Inflammatory macrophage treated with lipopolysaccharide for 4 hours (primary cell): Measurements from ENCODE around the gene RALGAPB.
A peak's percentile ranks its signal among the peaks of the same experiment; 100 is the strongest.
"Not testable (repeated sequence)": the region's sequence is repeated elsewhere in the genome, so short reads cannot be mapped to it uniquely, and the experiment has no call there.

Source experiments
- DNase-seq: peaks from one replicate; pipeline ENCODE4 v3.0.0-alpha.2; 2020

Gene RALGAPB

DNA sequence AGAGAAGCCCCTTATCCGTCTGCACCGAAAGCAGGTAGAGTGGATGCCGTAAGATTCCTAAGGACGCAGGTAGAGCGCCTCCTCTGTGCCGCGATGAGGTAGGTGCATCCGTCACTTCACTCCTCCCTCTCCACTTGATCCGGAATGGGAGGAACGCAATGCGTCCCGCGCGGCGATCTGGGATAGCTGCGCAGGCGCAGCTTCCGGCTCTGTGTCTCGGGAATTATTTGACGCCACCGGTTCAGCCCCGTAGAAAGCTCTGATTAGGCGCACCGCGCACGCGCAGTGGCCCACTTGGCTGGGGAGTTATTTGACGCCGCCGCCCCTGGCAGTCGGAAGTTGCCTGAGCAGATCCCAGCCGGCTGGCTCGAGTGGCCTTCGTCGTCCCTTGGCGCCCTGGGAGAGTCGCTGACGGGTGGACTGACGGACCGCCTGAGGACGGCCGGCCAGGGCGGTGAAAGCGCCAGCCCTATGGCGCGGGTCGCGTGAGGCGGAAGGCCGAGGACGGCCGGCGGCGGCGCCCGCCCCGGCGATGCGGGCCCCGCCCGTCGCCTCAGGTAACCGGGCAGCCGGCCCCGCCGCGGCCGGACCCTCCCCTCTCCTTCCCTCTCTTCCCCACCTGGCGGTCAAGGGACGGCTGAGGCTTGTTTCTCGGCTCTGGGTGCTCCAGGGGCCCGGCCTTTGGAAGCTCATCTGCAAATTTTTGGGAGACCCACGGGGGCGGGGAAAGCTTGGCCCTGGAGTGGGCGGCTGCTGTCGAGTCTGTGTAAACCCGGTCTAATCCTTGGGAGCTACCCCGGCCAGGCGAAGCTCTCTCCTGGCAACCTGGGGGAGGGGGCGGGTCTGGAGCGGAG, at the start of gene RALGAPB:
Gene RALGAPB, plus strand, starts transcription at position 331 of the 854 bp plus-strand sequence. CDS start 15,590 bp downstream, outside the sequence.
- peak; percentile 99 for DNase-seq

DNA sequence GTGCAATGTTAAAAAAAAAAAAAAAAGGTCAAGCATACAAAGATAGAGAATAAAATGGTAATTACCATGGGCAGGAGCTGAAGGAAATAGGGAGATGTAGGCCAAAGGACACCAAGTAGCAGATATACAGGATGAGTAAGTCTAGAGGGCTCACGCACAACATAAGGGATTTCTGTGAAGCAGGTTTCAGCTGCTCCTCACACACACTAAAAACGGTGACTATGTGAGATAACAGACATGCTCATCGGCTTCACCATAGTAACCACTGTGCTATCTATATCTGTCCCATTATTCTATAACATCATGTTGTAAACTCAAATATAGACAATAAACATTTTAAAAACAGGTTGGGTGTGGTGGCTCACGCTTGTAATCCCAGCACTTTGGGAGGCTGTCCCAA, 49.1 kb upstream of the RALGAPB start:
- DNase-seq, result no peak

DNA sequence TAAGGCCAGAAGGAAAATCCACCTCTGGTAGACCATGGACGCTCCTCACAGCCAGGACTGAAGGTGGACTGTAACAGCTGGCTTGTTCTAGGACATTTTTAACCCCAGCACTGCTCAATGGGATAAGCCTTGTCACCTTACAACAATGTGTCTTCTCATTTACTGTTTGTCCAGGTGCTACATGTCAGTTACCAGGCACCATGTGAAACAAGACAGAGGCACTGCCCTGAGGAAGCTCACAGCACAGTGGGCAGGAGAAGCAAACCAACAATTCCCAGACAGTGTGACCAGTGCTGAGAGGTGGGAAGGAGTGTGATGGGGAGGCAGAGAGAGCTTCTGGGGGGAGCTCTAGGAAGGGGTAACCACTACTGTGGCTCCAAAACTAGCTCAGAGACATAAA, 48.2 kb upstream of the RALGAPB start:
- no peak for DNase-seq

DNA sequence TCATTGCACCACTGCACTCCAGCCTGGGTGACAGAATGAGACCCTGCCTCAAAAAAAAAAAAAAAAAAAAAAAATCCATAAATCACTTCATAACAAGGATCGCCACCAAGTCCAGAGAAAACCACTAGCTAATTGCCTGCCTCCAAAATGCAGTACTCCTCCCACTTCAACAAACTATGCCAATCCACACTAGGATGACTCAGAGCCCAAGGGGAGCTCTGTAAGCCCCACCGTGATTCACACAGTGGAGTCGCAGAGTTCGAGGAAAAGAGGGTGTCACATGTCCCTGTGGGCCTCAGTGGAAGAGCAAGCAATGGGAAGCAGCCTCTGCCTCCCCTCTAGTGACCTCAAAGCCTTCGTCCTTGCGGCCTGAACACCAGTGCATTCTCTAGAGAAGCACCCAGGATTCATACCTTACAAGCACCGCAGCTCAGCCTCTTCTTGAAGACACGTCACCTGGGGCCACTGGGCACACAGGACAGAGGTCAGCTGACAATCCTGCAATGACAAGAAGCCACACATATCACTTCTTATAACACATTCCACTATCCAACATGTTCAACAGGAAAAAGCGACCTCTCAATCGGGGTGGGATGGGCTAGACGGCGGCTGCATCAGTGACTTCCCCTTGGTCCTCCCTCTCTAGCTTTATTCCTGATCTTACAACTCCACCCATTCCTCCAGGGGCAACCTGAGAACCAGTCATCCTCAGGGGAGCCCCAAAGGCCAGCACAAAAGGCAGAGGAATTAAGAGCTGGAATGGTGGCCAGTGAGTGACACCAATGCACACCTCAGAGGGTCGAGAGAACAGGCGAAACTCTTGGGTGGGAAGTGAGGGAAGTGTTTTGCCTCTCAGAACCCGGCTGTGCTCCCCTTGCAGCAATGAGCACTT, 46.4 kb upstream of the RALGAPB start:
- peak; percentile 87 for DNase-seq

DNA sequence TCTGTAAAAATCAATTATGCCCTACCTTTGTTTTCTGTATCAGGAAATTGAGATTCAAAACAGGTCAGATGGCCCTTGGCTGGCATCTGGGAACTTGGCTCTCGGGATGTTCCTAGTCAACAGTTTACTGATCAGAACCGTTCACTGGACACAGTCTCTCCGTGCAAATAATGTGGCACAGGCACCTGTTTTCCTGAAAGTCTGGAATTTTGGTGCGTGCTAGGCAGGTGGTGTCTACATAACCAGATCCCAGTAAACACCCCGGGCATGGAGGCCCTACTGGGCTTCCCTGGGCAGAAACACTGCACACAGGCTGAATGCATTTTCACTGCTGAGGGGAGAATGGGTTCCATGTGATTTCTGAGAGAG, 45.0 kb upstream of the RALGAPB start:
- DNase-seq, result no peak

DNA sequence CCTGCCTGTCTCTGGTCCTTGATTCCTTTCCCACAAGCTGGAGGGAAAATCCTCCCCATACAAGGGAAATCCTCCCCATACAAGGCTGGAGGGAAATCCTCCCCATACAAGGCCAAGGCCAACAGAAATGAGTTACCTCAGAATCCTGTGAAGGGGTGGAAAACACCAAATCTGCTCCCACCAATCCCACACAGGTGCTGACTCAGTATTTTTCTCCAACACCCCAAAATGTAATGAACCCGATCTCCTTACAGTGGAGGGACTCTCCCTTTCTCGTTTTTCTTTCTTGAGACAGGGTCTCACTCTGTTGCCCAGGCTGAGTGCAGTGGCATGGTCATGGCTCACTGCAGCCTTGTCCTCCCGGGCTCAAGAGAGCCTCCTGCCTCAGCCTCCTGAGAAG, 43.8 kb upstream of the RALGAPB start:
- DNase-seq, result no peak

DNA sequence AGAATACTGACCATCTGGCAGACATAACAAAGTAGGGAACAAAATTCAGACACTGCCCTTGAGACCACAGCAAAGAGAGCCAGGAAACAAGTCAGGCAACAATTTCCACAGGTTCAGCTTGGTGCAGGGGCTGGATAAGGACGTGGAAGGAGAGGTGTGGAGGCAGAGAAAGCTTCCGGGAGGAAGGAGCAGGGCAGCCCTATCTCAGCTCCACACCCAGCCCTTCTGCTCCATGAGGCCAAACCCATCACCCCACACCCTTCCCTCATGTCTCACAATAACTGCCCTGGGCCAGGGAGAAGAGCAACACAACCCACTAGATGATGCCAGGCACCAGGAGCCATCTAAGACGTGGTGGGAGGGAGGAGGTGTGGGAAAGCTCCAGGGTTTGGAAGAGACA, 43.3 kb upstream of the RALGAPB start:
- no peak for DNase-seq

DNA sequence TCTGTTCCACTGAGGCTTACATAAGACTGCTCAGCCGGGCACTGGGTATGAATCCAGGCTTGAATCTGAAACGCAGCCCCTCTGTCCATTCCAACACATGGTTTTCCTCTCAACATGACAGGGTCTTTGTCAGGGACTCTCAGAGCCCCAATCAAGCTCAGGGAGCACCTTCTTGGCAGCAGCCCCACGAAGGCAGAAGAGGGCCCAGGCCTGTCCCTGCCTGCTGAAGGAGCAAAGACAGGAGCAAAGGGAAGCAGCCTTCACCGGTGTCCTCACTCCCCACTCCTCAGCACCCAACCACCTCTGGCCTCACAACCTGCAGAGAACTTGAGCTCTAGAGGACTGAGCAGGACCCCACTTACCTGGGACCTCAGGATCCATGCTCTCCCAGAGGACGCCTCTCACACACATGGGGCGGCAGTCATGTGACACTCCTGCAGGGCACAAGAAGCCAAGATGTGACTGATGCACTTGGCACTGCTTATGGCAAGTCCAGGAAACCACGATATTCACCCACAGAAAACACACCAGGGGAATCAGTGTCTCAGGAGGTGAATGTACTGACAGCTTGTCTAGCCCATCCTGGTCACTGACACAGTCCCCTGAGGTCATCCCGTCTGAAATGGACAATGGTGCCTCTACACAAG, 41.8 kb upstream of the RALGAPB start:
- no peak for DNase-seq

DNA sequence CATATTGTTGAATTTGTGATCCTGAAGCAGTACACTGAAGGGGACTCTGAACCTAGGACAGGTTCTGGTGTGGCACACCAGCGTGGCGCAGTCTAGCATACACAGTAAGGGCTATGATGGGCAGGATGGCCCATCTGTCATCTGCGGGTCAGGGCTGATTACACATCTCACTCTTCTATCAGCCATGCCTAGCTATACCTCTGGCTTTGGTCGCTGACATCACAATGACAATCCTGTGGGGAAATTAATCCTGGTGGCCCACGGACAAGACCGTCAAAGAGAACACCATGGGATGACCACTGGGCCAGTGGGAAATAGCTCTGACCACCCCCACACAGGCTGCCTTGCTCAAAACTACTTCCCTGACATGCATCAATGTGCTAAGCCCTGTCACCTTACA, 40.4 kb upstream of the RALGAPB start:
- no peak for DNase-seq

DNA sequence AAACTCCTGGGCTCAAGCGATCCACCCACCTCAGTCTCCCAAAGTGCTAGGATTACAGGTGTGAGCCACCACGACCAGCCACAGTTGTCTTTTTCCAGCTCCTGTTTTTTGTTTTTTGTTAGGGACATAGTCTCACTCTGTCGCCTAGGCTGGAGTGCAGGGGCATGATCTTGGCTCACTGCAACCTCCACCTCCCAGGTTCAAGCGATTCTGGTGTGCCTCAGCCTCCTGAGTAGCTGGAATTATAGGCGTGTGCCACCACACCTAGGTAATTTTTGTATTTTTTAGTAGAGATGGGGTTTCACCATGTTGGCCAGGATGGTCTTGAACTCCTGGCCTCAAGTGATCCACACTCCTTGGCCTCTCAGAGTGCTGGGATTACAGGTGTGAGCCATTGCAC, 39.8 kb upstream of the RALGAPB start:
- DNase-seq, result not testable (repeated sequence)

DNA sequence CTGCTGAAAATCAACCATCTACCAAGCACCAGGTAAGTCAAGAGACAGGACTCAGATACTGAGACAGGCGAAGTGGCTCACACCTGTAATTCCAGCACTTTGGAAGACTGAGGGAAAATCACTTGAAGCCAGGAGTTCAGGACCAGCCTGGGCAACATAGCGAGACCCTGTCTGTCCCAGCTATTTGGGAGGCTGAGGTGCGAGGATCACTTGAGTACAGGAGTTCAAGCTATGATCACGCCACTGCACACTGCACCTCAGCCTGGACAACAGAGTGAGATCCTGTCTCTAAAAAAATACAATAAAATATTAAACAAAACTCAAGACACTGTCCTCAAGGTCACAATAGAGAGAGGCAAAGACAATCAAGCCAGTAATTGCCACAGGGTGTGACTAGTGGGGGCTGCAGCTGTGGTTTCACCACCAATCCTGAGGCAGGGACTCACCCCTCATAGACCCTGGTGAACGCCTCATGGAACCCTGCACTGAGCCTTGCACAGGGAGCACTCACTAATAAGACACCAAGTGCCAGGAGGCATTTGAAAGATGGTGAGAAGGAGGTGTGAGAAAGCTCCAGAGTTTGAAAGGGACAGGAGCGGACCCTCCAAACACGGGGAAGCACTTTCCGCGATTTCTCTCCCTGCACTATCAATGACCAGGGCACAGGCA, 39.2 kb upstream of the RALGAPB start:
- no peak for DNase-seq

DNA sequence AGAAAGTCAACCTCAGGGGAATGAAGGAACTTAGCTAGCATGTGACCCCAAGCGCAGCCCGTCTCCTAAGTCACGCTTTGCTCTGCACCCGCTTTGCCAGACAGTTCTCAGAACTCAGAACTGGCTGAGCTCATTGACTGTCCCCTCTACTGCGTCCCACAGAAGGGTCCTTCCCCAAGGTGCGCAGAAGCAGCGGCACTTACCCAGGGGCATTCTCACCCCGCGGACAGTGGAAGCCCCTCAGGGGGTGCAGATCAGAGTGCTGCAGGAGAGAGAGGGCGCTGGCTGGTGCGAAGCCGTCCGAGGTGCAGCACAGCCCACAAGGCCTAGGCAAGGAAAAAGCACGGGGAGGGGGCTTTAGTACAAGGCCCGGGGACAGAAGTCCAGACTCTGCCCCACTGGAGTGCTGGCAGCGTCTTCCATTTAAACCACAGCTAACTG, 38.3 kb upstream of the RALGAPB start:
- DNase-seq, result peak; percentile 59

DNA sequence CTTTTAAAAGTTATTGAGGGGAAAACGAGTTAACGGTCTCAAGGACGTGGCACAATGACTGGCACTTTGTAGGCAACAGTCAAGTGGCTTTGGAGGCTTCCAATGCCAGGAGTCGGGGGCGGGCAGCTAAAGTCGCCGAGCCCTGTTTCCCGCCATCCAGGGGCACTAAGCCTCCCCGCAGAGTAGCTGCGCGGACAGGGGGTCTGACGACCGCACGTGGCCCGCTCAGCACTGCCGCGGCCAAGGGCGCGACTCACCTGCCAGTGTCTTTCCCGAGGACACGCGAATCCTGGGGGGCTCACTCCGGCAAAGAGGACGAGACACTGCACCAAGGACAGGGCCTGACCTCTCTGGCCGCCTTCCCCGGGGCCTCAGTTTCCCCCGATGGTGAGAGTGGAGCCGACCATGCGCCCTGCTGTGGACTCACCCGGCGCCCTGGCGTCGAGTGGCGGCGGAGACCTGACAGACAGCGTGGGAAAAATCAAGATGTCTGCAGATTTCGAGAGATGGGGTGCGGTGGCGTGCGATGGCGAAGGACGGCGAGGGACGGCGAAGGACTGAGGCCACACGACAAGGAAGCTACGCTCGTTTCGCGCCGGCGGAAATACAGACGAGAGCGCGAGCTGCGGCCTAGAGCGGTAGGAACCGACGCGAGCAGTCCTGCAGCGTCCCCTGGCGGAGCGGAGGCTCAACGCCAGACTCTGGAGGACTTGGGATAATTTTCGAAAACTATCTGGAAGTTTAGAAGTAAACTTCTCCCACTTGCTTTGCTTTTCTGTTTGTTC, 37.7 kb upstream of the RALGAPB start, which contains the start of gene SNHG17:
Gene SNHG17, minus strand, starts transcription at position 559 of the 785 bp plus-strand sequence.
- DNase-seq, result peak; percentile 92

DNA sequence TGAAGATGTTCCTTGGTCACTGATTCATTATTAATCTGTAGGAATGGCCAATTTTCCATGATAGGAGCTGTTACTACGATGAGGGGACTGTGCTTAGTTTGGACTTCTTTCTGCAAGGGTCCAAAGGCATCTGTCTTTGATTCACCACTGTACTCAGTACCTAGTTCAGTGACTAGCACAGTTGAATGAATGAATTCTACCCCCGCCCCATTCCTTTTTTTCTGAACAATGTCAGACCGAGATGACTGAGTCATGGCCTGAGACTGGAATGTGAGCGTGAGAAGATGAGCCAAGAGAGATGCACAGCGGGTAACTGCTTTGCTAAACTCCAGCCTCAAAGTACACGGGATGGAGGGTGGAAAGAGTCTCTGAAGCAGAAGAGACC, 37.1 kb upstream of the RALGAPB start:
- DNase-seq, result no peak

DNA sequence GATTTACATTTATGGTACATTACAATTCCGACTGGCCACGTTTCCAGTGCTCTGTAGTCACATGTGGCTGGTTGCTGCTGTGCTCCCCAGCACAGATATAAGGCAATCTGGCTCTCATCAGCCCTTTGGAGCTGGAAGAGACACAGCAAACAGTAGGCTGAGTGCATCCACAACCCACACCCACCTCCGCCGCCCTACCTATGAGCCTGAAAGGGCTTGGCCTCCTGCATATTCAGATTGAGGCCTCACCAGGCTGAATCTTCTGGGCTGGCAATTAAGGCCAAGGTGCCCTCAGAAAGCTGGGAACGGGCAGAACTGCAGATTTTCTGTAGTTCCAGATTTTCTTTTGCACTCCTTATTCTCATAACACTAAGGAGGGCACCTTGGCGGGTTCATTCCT, 34.8 kb upstream of the RALGAPB start:
- DNase-seq, result no peak

DNA sequence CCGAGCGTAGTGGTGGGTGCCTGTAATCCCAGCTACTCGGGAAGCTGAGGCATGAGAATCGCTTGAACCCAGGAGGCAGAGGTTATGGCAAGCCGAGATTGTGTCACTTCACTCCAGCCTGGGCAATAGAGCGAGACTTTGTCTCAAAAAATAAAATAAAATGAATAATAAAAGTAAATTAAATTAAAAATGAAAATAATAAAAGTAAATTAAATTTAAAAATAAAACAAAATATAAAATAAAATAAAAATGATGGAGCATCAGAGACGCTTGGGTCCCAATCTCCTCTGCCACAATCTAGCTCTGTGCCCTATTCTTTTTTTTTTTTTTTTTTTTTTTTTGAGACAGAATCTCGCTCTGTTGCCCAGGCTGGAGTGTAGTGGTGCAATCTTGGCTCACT, 31.5 kb upstream of the RALGAPB start:
- DNase-seq, result not testable (repeated sequence)

DNA sequence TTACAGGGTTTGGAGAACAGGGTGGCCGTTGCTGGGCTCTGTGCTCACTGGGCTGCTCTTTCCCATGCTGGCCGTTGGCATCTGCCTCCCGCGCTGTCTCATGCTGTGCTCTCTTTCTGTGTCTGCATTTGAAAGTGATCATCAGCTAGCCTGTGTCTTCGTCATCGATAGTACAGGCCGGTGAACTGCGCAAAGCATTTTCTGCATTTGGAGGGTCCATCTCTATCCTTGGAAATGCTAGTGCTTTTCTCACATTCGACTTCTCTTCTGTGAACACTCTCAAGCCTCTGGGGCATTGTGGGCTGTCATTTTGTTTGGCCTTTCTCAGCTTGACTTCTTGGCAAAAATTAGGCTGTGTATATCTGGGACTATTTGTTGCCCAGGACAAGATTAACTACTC, 30.7 kb upstream of the RALGAPB start:
- DNase-seq, result no peak

DNA sequence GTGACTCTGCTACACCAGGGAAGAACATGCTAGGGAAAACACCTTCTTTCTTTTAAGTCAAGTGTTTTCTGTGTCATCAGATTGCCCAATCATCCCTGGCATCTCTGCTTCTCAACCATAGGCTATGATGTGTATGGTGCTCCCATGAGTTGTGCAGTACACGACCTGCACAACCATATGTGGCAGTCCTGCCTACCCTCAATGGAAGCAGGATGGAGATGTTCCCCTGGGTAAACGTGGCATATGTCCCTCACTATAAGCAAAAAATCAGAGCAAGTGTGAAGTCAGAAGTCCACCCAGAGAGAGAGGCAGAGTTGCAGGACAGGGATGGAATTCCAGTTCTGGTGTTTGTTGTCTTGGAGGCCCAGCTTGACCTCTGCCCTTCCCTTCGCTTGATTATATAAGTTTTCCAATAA, 27.3 kb upstream of the RALGAPB start:
- DNase-seq, result peak; percentile 39

DNA sequence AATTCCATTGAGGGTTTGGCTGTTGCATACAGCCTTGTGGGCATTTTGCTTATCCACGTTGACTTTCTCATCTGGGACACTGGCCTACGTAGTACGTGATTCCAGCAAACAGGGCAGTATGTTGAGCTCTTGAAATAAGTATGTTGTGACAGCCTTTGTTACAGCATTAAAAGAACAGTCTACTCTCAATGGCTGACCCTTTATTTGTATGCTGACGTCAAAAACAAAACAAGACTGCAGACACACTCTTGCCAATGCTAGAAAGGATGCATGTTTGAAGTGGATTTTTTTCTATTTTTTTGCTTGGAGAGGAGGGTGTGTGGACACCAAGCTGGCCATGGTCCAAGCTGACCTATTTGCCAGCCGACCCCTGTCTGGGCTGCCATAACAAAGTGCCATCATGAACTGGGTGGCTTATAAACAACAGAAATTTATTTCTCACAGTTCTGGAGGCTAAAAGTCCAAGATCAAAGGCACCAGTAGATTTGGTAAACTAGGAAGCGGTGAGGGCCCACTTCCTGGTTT, 26.7 kb upstream of the RALGAPB start:
- DNase-seq, result no peak

DNA sequence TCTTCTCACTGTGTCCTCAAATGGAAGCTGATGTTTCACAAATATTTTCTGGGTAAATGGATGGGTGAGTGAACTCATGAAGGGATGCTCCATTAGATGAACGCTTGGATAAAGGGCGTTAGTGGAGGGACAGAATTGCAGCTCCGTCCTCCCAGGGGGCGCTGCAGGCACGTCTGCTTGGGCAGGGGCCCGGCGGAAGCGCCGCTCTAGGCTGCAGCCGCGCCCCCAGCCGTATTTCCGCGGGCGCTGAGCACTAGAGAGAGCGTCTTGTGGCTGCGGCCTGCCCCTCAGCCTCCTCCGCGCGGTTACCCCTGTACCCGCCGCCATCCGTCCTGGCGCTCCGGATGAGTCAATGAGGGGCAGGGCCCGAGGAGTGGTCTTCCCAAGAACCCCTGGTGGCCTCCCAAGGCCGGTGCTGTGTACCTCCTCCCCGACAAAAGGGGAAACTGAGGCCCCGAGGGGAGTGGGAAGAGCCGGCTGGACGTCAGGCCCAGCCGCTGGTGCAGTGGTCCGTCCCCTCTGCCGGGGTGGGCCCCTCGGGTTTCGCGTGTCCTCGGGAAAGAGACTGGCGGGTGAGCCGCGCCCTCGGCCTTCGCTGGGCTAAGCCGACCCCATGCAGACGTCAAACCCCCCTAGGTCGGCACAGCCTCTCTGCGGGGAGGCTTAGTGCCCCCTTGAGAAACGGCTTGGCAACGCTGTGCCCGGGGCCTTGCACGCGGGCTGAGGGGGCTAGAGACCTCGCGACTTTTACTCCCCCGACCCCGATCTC, 26.0 kb upstream of the RALGAPB start:
- peak; percentile 92 for DNase-seq

DNA sequence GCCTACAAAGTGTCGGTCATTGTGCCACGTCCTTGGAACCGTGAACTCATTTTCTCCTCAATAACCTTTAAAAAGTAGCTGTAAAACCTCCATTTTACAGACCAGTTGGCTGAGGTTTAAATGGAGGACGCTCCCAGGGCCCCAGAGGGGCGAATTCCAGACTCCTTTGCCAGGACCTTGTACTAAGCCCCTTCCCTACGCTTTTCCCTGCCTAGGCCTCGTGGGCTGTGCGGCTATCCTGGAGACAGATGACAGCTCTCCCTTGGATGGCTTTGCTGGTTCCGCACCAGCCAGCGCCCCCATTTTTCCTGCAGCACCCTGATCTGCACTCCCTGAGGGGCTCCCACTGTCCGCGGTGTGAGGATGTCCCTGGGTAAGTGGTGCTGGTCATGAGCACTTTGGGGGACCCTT, 25.4 kb upstream of the RALGAPB start:
- no peak for DNase-seq
